ENCODE data around the gene FARS2.

Gene FARS2

DNA sequence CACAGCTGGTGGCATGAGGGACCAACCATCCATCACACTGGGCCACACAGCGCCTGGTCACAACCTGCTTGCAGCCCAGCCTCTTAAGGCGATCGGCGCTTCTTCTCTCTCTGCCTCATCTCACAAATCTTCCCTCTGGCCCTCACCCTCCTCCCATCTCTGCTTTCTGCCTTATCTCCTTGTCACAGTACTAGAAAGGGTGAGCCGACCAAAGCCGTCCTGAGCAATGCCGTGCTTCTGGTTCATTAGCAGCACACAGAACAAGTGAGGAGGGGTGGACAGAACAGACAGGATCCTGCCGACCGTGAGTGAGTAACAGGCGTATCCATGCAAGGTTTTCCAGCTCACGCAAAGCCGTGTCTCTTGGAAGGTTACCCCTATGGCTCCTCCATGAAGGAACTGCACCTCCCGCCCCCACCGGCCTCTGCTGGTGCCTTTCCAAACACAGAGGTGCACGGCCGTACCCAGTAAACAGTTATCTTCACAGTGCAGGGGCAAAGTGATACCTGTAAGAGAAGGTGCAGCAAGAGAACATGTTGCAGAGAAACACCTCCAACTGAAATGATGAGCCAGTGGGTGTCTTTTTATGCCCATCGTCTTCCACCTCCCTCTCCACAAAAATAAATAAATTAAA is 331.7 kb downstream of the FARS2 start:
- Histone ChIP-seq H3K9me3 (ENCODE audit: insufficient read depth, low read length) (no peaks in the 10 kb centered on the region), H3K4me2 (ENCODE audit: low read length) (no peak overlapping the region), H3K79me2 (ENCODE audit: low read length) (no peaks in the 10 kb centered on the region), H3K4me1 (ENCODE audit: low read length) (no peaks in the 10 kb centered on the region), H2AFZ (ENCODE audit: low read depth, low read length) (no peak overlapping the region), H3K27ac (ENCODE audit: low read length) (no peak overlapping the region), H3K9ac (ENCODE audit: low read length) (no peak overlapping the region), H4K20me1 (ENCODE audit: insufficient read depth, low read length) (no peaks in the 10 kb centered on the region), H3K36me3 (replicated peaks; ENCODE audit: low read depth, low read length) (no peaks in the 10 kb centered on the region), H3K4me3 (ENCODE audit: low read length) (no peak overlapping the region), H3K27me3 (ENCODE audit: low read depth, low read length) (no peaks in the 10 kb centered on the region)
- TF ChIP-seq, protein P1, sequence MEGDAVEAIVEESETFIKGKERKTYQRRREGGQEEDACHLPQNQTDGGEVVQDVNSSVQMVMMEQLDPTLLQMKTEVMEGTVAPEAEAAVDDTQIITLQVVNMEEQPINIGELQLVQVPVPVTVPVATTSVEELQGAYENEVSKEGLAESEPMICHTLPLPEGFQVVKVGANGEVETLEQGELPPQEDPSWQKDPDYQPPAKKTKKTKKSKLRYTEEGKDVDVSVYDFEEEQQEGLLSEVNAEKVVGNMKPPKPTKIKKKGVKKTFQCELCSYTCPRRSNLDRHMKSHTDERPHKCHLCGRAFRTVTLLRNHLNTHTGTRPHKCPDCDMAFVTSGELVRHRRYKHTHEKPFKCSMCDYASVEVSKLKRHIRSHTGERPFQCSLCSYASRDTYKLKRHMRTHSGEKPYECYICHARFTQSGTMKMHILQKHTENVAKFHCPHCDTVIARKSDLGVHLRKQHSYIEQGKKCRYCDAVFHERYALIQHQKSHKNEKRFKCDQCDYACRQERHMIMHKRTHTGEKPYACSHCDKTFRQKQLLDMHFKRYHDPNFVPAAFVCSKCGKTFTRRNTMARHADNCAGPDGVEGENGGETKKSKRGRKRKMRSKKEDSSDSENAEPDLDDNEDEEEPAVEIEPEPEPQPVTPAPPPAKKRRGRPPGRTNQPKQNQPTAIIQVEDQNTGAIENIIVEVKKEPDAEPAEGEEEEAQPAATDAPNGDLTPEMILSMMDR (IDR thresholded peaks at IDR 0.05; ENCODE audit: low read depth, low read length): no peak
- no peak for TF ChIP-seq EZH2phosphoT487 (IDR thresholded peaks at IDR 0.05; ENCODE audit: low read depth)

DNA sequence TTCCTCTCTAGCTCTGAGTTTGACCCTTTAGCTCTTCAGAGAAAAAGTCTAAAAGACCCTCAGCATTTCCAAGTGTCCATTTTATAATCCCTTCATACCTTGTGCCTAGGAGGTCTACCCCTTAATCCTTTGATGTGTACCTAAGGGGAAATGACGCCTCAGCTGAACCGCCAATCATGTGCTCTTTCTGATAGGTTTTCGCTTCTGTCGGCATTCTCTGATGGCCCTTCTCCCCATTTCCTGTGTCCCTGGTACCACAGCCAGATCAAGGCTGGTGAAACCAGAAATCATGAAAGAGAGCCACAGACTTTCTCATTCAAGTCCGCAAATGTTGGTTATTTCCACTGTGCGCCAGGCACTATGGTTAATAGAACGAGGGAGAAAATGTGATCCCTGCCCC is 333.9 kb downstream of the FARS2 start:
- H2AFZ ChIP-seq (ENCODE audit: low read depth, low read length): no peak overlapping the region
- no peak overlapping the region for H3K27ac ChIP-seq (ENCODE audit: low read length)
- no peaks in the 10 kb centered on the region for H3K27me3 ChIP-seq (ENCODE audit: low read depth, low read length)
- no peaks in the 10 kb centered on the region for H4K20me1 ChIP-seq (ENCODE audit: insufficient read depth, low read length)
- no peak for TF ChIP-seq EZH2phosphoT487 (IDR thresholded peaks at IDR 0.05; ENCODE audit: low read depth)
- TF ChIP-seq, protein P1 (IDR thresholded peaks at IDR 0.05; ENCODE audit: low read depth, low read length): no peak
- no peaks in the 10 kb centered on the region for H3K79me2 ChIP-seq (ENCODE audit: low read length)
- no peak overlapping the region for H3K9ac ChIP-seq (ENCODE audit: low read length)
- H3K4me2 ChIP-seq (ENCODE audit: low read length): no peak overlapping the region
- no peaks in the 10 kb centered on the region for H3K4me1 ChIP-seq (ENCODE audit: low read length)
- H3K9me3 ChIP-seq (ENCODE audit: insufficient read depth, low read length): no peaks in the 10 kb centered on the region
- no peaks in the 10 kb centered on the region for H3K36me3 ChIP-seq (replicated peaks; ENCODE audit: low read depth, low read length)
- H3K4me3 ChIP-seq (ENCODE audit: low read length): no peak overlapping the region

DNA sequence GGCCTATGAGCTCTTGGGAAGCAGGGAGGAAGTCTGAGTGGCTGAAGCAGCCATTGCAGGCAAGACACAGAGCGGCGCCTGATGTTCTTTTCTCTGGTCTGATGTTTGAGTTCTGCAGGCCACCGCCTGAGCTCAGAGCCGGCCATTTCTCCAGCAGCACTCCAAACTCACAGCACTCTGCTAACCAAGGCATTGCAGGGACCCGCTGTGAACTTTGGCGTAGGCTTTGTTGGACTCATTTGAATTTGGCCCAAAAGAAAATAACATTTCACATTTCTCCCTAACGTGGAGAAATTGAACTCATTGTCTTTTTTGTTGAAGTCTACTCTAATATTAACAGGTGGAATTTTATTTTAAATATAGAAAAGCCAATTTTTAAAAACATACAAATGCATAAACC is 336.1 kb downstream of the FARS2 start:
- Histone ChIP-seq H3K4me2 (ENCODE audit: low read length) (no peak overlapping the region), H3K36me3 (replicated peaks; ENCODE audit: low read depth, low read length) (no peaks in the 10 kb centered on the region), H3K4me3 (ENCODE audit: low read length) (no peak overlapping the region), H3K27me3 (ENCODE audit: low read depth, low read length) (no peaks in the 10 kb centered on the region), H3K9me3 (ENCODE audit: insufficient read depth, low read length) (no peaks in the 10 kb centered on the region), H3K9ac (ENCODE audit: low read length) (no peak overlapping the region), H2AFZ (ENCODE audit: low read depth, low read length) (no peak overlapping the region), H3K79me2 (ENCODE audit: low read length) (no peaks in the 10 kb centered on the region), H4K20me1 (ENCODE audit: insufficient read depth, low read length) (no peaks in the 10 kb centered on the region), H3K4me1 (ENCODE audit: low read length) (no peaks in the 10 kb centered on the region), H3K27ac (ENCODE audit: low read length) (no peak overlapping the region)
- TF ChIP-seq, protein P1 (IDR thresholded peaks at IDR 0.05; ENCODE audit: low read depth, low read length): no peak
- TF ChIP-seq EZH2phosphoT487 (IDR thresholded peaks at IDR 0.05; ENCODE audit: low read depth): no peak

DNA sequence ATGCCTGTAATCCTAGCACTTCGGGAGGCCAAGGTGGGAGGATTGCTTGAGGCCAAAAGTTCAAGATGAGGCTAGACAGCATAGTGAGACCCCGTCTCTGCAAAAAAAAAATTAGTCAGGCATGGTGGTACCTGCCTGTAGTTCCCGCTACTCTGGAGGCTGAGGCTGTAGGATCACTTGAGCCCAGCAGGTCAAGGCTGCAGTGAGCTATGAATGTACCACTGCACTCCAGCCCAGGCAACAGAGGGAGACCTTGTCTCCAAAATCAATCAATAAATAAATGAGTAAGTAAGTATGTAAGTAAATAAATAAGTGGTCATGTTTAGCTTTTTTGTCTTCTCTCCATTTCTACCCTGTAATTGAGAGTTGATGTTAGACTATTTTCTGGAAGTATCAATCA is 336.8 kb downstream of the FARS2 start:
- Histone ChIP-seq H3K9ac (ENCODE audit: low read length) (no peak overlapping the region), H3K9me3 (ENCODE audit: insufficient read depth, low read length) (no peaks in the 10 kb centered on the region), H3K27me3 (ENCODE audit: low read depth, low read length) (no peaks in the 10 kb centered on the region), H4K20me1 (ENCODE audit: insufficient read depth, low read length) (no peaks in the 10 kb centered on the region), H3K27ac (ENCODE audit: low read length) (no peak overlapping the region), H3K4me1 (ENCODE audit: low read length) (no peaks in the 10 kb centered on the region), H3K4me2 (ENCODE audit: low read length) (no peak overlapping the region), H3K4me3 (ENCODE audit: low read length) (no peak overlapping the region), H3K79me2 (ENCODE audit: low read length) (no peaks in the 10 kb centered on the region), H3K36me3 (replicated peaks; ENCODE audit: low read depth, low read length) (no peaks in the 10 kb centered on the region), H2AFZ (ENCODE audit: low read depth, low read length) (no peak overlapping the region)
- TF ChIP-seq, protein P1 (IDR thresholded peaks at IDR 0.05; ENCODE audit: low read depth, low read length): no peak
- TF ChIP-seq EZH2phosphoT487 (IDR thresholded peaks at IDR 0.05; ENCODE audit: low read depth): no peak

Data from OCI-LY3 (cell line).